Measurements from ENCODE around the gene RASGRF2.

Gene RASGRF2

GRCh38 chr5:81204205-81204604 lies 244.0 kb downstream of the RASGRF2 start:
- DNase-seq (ENCODE audit: low read depth): no peak

GRCh38 chr5:81205058-81205457 lies 244.9 kb downstream of the RASGRF2 start:
- no peak for DNase-seq (ENCODE audit: low read depth)

GRCh38 chr5:81207009-81207408 lies 246.8 kb downstream of the RASGRF2 start:
- peak; percentile 10 for DNase-seq (ENCODE audit: low read depth)

GRCh38 chr5:81208904-81209303 lies 248.7 kb downstream of the RASGRF2 start:
- no peak for DNase-seq (ENCODE audit: low read depth)

- no peak for DNase-seq (ENCODE audit: low read depth)
Measured at GRCh38 chr5:81209386-81209785, 249.2 kb downstream of the RASGRF2 start.

GRCh38 chr5:81209869-81210493 lies 249.8 kb downstream of the RASGRF2 start:
- no peak for DNase-seq (ENCODE audit: low read depth)

- DNase-seq (ENCODE audit: low read depth): no peak
Measured at GRCh38 chr5:81212211-81212751, 252.1 kb downstream of the RASGRF2 start.

GRCh38 chr5:81213070-81213469 lies 252.9 kb downstream of the RASGRF2 start:
- DNase-seq (ENCODE audit: low read depth): no peak

GRCh38 chr5:81214848-81215247 lies 254.7 kb downstream of the RASGRF2 start:
- no peak for DNase-seq (ENCODE audit: low read depth)

GRCh38 chr5:81216152-81216551 lies 256.0 kb downstream of the RASGRF2 start:
- DNase-seq (ENCODE audit: low read depth): no peak

- no peak for DNase-seq (ENCODE audit: low read depth)
Measured at GRCh38 chr5:81219389-81219788, 259.2 kb downstream of the RASGRF2 start.

- no peak for DNase-seq (ENCODE audit: low read depth)
Measured at GRCh38 chr5:81222285-81222684, 262.1 kb downstream of the RASGRF2 start.

GRCh38 chr5:81225463-81225862 lies 265.3 kb downstream of the RASGRF2 start:
- DNase-seq (ENCODE audit: low read depth): no peak

GRCh38 chr5:81226286-81226685 lies 266.1 kb downstream of the RASGRF2 start:
- DNase-seq (ENCODE audit: low read depth): no peak

- DNase-seq (ENCODE audit: low read depth): no peak
Measured at GRCh38 chr5:81226949-81227348, 266.8 kb downstream of the RASGRF2 start.

GRCh38 chr5:81228084-81228483 lies 267.9 kb downstream of the RASGRF2 start:
- no peak for DNase-seq (ENCODE audit: low read depth)

GRCh38 chr5:81230416-81230815 lies 270.3 kb downstream of the RASGRF2 start:
- no peak for DNase-seq (ENCODE audit: low read depth)

GRCh38 chr5:81232464-81233079 lies 272.4 kb downstream of the RASGRF2 start:
- DNase-seq (ENCODE audit: low read depth): peak; percentile 77

GRCh38 chr5:81233080-81233634 lies 273.0 kb downstream of the RASGRF2 start, which contains the start of gene CKMT2:
Gene CKMT2, plus strand, starts transcription at chr5:81233322. Its CDS starts 17,811 bp downstream, at chr5:81251133.
- DNase-seq (ENCODE audit: low read depth): peak; percentile 32

GRCh38 chr5:81234299-81234698 lies 274.1 kb downstream of the RASGRF2 start:
- no peak for DNase-seq (ENCODE audit: low read depth)

- no peak for DNase-seq (ENCODE audit: low read depth)
Measured at GRCh38 chr5:81234801-81235200, 274.6 kb downstream of the RASGRF2 start.

- DNase-seq (ENCODE audit: low read depth): no peak
Measured at GRCh38 chr5:81235287-81236072, 275.3 kb downstream of the RASGRF2 start.

All from fibroblast of gingiva (primary cell).